ENCODE measurements around the gene RARB.

The RARB gene

GRCh38 chr3:25449857-25450256 is 21.8 kb downstream of the RARB start:
- TF ChIP-seq, protein P1, sequence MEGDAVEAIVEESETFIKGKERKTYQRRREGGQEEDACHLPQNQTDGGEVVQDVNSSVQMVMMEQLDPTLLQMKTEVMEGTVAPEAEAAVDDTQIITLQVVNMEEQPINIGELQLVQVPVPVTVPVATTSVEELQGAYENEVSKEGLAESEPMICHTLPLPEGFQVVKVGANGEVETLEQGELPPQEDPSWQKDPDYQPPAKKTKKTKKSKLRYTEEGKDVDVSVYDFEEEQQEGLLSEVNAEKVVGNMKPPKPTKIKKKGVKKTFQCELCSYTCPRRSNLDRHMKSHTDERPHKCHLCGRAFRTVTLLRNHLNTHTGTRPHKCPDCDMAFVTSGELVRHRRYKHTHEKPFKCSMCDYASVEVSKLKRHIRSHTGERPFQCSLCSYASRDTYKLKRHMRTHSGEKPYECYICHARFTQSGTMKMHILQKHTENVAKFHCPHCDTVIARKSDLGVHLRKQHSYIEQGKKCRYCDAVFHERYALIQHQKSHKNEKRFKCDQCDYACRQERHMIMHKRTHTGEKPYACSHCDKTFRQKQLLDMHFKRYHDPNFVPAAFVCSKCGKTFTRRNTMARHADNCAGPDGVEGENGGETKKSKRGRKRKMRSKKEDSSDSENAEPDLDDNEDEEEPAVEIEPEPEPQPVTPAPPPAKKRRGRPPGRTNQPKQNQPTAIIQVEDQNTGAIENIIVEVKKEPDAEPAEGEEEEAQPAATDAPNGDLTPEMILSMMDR (IDR thresholded peaks at IDR 0.05; ENCODE audit: control insufficient read depth, insufficient read depth, low read depth, low read length, missing control alignments), result no peak
- no peak for DNase-seq (ENCODE audit: low read depth)
- no peak overlapping the region for H3K4me3 ChIP-seq (ENCODE audit: control insufficient read depth, low read depth, low read length)

DNA sequence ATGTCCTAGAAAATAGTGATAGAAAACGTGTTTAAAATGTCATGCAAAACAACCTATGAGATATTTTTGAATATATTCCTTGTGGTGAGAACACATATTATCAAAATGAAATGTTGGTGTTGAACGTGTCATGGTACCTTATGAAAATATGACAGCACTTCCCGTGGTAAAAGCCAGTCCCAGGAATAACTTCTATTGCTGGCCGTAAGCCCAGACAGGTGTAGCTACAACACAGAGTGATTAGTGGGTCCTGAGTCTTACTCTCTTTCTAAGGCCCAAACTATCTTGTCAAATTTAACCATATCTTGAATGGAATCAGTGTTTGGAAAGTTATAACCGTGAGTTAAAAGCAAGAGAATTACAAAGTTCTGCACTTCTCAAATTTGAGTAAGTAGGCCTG is 24.1 kb downstream of the RARB start:
- TF ChIP-seq, protein P1 (IDR thresholded peaks at IDR 0.05; ENCODE audit: control insufficient read depth, insufficient read depth, low read depth, low read length, missing control alignments), result no peak
- DNase-seq (ENCODE audit: low read depth), result no peak

GRCh38 chr3:25452740-25453139 is 24.7 kb downstream of the RARB start:
- no peak for DNase-seq (ENCODE audit: low read depth)
- no peak overlapping the region for H3K4me3 ChIP-seq (ENCODE audit: control insufficient read depth, low read depth, low read length)
- TF ChIP-seq, protein P1 (IDR thresholded peaks at IDR 0.05; ENCODE audit: control insufficient read depth, insufficient read depth, low read depth, low read length, missing control alignments), result no peak

More for the DNA sequence above, 24.1 kb downstream of the RARB start:
- H3K4me3 ChIP-seq (ENCODE audit: control insufficient read depth, low read depth, low read length), result no peak overlapping the region

DNA sequence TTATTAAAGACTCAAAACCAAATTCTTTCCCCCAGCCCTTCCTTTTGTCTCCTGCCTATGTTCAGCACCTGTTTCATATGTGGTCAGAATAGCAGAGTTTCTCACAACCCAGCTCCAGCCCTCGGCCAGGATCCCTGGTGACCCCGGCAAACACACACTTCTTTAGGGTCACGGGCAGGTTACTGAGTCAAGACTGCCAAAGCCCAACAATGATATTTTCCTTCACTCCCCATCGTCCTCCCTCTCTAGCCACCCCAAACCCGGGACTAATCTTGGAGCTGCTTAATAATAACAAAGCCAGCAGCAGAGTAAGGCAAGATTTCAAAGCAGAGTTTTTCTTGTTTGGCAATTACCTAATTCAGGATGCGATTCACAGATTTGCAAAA is 25.5 kb downstream of the RARB start:
- TF ChIP-seq, protein P1 (IDR thresholded peaks at IDR 0.05; ENCODE audit: control insufficient read depth, insufficient read depth, low read depth, low read length, missing control alignments), result no peak
- DNase-seq (ENCODE audit: low read depth), result no peak
- H3K4me3 ChIP-seq (ENCODE audit: control insufficient read depth, low read depth, low read length), result no peak overlapping the region

DNA sequence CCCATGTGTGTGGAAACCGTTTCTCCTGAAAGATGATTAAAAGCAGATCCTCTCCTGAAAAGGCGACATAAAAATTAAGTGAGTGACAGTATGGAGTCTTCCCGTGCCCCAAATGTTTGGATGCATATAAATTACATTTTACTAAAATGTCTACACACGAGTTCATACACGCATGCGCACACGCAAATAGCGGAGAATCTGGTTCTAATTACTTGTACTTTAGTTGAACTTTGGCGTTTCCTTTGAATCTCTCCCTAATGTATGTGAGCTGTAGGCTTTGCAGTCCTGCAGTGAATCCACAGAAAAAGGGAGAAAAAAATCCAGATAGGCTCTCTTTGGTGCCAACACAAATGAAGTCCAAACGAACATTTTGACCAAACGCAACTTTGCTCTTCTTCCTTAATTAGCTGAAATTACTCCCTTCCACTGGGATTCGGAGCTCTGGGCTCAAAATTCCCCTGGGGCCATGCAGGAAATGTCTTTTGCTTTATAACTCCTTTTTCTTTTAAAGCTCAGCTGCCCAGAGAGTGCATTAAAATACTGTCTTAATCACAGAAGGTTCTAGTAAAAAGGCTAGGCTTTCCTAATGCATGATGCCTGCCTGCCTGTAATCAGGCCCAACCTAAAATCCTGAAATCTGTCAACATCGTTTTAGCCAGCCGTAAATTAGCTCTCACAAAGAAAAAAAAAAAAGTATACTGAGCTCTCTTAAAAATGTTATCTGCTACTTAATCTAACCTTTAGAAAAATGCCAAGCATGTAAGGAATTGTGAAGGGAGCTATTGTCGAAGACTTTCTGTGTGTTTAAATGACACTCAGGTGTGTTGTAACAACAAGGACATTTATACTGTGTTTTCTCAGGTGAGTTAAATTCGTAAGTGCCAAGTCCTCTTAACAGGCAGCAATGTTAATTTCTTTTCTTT is 26.2 kb downstream of the RARB start:
- peak; percentile 57 for DNase-seq (ENCODE audit: low read depth)
- H3K4me3 ChIP-seq (ENCODE audit: control insufficient read depth, low read depth, low read length), result no peak overlapping the region
- TF ChIP-seq, protein P1 (IDR thresholded peaks at IDR 0.05; ENCODE audit: control insufficient read depth, insufficient read depth, low read depth, low read length, missing control alignments), result no peak

- H3K4me3 ChIP-seq (ENCODE audit: control insufficient read depth, low read depth, low read length), result no peak overlapping the region
- no peak for DNase-seq (ENCODE audit: low read depth)
- TF ChIP-seq, protein P1 (IDR thresholded peaks at IDR 0.05; ENCODE audit: control insufficient read depth, insufficient read depth, low read depth, low read length, missing control alignments), result no peak
Measured at GRCh38 chr3:25455441-25456132, 27.5 kb downstream of the RARB start.
